Stomach (tissue), 4 donors: ENCODE data around the gene FBXO38.

Source experiments
- EP300 ChIP-seq: sonication (generic); formaldehyde crosslinking; IDR thresholded peaks from one replicate; pipeline ENCODE4 v1.6.1; 2017; ENCODE audit warnings: antibody characterized with exemption
- POLR2A ChIP-seq, 4 donors: fragments of 450-650 bp; IDR thresholded peaks; one replicate each; pipeline ENCODE4 v1.6.1; 2016; ENCODE audit warnings: antibody characterized with exemption in 4 of 4, control low read depth in 2 of 4, mild to moderate bottlenecking in 1 of 4, moderate library complexity in 1 of 4
- POLR2AphosphoS5 ChIP-seq, 3 donors: sonication (generic); formaldehyde crosslinking; IDR thresholded peaks; one replicate each; pipeline ENCODE4 v1.6.1; 2016; ENCODE audit warnings: antibody characterized with exemption in 3 of 3
- TF ChIP-seq, protein P1 (sequence below), 7 experiments: fragments of 450-650 bp in 4 of 7; fragments of 200-600 bp in 3 of 7; sonication (generic) in 3 of 7; IDR thresholded peaks; one replicate each; pipeline ENCODE4 v1.5.1; 2016 to 2019; ENCODE audit warnings: antibody characterized with exemption in 7 of 7, control low read depth in 2 of 7, mild to moderate bottlenecking in 1 of 7

DNA sequence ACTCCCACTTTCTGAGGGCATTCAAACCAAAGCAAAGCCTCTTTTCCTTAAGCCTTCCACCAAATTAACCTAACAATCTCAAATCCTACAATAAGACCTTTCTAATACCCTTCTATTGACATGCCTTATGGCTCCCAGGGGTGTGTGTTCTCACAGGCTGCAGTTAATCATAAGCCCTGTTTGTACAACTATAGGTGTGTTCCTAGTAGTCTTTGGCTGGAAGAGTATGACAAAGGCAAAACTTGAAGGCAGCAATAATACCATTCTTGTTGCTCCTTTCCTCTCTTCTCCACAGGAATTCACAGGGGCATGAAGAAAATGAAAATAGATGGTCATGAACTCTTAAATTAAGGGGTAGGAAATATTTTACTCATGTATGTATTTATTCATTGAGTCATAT, 10.9 kb upstream of the FBXO38 start:
- TF ChIP-seq EP300 = no peak
- TF ChIP-seq, protein P1, sequence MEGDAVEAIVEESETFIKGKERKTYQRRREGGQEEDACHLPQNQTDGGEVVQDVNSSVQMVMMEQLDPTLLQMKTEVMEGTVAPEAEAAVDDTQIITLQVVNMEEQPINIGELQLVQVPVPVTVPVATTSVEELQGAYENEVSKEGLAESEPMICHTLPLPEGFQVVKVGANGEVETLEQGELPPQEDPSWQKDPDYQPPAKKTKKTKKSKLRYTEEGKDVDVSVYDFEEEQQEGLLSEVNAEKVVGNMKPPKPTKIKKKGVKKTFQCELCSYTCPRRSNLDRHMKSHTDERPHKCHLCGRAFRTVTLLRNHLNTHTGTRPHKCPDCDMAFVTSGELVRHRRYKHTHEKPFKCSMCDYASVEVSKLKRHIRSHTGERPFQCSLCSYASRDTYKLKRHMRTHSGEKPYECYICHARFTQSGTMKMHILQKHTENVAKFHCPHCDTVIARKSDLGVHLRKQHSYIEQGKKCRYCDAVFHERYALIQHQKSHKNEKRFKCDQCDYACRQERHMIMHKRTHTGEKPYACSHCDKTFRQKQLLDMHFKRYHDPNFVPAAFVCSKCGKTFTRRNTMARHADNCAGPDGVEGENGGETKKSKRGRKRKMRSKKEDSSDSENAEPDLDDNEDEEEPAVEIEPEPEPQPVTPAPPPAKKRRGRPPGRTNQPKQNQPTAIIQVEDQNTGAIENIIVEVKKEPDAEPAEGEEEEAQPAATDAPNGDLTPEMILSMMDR (IDR thresholded peaks at IDR 0.05) = no peak
- no peak for TF ChIP-seq POLR2A (IDR thresholded peaks at IDR 0.05)
- TF ChIP-seq POLR2AphosphoS5 (IDR thresholded peaks at IDR 0.05) = no peak
